Bone marrow (tissue), 2 donors: ENCODE data around the gene TBRG4.
"Not testable (repeated sequence)": the region's sequence is repeated elsewhere in the genome, so short reads cannot be mapped to it uniquely, and the experiment has no call there.

Source experiments
- DNase-seq, 2 donors: peaks; one replicate each; lab custom pipeline; 2025; lab: John Stamatoyannopoulos, UW

Gene TBRG4

DNA sequence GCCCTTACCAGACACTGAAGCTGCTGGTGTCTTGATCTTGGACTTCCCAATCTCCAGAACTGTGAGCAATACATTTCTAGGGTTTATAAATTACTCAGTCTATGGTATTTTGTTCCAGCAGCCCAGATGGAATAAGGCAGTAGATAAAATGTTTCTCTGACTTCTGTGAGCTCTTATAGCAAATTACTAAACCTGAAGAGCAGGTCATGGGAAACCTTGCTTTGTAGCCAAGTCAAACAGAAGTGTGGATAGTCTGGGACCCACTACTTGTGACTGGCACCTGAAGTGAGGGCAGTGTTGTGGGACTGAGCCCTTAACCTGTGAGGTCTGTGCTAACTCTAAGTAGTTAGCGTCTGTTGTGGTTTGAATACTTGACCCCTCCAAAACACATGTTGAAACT is 4.6 kb upstream of the TBRG4 start:
- no peak for DNase-seq

DNA sequence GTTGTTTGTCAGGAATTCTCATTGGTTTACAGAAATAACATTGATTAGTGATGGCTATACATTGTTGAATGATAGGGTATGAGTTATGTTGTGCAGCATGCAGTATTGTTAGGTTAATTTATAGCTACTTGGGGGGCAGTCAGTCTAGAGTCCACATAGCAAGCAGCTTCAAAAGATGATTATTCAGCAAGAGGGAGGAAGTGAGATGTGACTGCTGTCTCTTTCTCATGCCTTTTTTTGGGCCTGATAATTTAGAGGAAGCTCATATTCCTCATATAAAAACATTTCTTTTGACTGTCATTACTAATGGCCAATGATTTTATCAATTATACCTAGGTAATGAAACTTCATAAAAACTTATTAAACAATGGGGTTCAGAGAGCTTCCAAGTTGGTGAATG is 3.4 kb upstream of the TBRG4 start:
- DNase-seq: no peak

DNA sequence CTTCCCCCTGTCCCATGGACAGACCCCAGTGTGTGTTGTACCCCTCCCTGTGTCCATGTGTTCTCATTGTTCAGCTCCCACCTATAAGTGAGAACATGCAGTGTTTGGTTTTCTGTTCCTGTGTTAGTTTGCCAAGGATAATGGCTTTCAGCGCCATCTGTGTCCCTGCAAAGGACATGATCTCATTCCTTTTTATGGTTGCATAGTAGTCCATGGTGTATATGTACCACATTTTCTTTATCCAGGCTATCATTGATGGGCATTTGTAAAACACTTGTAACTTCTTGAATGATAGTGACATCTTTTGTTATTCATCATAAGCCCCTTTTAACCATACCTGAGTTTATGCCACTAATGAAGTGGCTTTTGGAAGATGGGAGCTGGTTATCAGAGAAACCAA is 2.8 kb upstream of the TBRG4 start:
- not testable (repeated sequence) for DNase-seq

DNA sequence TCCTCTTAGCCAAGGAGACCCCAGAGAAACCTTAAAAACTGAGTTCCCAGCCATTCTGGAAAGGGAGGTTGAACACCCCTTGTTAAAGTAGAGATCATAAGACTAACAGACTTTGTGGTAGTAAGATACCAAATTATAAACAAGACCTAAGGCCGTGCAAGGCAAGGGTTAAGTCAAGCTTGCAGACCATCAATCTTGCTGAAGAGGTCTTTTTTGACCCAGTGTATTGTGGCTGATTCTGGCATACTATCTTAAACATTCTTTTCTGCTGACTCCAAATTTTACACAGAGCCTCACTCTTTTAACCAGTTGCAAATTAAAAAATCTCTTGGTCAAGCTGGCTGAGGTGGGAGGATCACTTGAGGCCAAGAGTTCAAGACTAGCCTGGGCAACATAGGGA is 1.2 kb upstream of the TBRG4 start:
- no peak for DNase-seq

DNA sequence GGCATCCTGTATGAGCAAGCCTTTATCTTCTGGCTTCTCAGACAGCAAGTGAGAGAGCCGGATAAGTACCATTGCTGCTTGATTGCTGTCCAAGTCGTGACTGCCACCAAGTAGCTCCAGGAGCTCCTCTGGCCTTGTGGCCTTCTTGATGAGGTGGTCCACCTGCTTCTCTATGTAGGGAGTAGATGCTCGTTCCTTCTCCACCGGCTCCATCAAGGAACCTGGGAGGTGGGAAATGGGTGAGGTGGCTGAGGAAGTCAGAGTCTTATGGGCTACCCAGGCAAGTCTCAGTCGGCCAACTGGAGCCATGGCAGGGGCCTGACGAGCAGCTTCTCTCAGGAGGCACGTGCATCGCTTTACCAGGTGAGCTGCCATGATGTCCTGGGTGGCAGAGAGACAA is 2.6 kb downstream of the TBRG4 start:
- DNase-seq: no peak

DNA sequence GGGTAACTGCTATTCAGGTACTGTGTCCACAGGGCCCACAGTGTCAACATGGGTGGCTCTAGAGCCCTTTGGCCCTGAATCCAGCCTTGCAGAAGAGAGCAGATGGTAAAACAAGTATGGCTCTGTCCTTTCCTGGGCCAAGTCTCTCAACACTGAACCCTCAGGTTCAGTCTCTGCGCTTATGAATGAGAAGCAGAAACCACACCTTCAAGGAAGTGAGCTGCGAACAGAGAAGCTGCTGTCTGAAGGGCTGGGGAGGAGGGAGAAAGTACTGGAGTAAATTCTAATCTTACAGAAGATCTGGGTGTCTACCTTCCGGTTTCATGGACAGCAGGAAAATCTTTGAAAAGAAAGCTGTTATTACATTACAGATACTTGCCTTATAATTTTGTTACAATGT is 4.1 kb downstream of the TBRG4 start:
- no peak for DNase-seq

DNA sequence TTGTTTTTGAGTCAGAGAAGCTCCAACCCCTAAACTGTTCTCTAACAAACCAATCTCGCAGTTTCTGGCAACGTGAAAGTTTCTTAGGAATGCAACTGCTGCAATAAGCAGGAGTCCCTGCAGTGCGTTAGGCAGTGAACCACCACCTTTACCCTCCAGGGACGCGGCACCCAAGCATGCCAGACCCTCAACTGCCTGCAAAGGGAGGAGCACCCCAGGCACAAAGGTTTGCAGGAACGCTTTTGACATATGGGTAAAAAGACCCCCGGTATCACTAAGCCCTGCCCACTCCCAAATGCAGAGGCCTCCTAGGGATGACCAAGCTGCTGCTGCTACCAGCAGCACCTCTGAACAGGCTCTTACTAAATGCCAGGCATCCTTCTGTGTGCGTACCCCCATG is 4.7 kb downstream of the TBRG4 start:
- DNase-seq: no peak

DNA sequence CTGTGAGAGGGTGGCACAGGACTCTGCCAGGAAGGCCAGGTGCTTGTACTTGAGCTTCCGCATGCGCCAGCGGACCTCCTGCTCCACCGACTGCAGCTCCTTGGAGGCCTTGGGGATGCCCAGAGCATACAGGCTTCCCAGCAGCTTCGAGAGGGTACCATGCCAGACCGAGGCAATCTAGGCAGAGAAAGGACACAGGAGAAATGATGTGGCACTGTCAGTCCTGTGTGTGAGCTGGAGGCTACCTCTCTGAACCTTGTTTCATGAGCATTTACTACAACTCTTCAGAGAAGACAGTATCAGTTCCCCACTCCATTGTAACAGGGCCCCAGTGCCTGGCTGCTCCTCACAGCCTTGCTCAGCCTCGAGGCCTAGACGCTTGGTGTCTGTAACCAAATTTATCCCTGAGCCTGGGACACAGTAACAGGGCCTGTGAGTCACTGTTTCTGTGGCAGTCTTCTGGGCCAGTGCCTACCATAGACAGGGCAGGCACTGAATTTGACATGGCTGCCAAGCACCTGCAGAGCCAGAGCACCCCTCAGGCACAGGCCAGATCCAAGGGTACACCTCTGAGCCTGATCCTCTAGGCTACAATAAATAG is 5.8 kb downstream of the TBRG4 start:
- no peak for DNase-seq

DNA sequence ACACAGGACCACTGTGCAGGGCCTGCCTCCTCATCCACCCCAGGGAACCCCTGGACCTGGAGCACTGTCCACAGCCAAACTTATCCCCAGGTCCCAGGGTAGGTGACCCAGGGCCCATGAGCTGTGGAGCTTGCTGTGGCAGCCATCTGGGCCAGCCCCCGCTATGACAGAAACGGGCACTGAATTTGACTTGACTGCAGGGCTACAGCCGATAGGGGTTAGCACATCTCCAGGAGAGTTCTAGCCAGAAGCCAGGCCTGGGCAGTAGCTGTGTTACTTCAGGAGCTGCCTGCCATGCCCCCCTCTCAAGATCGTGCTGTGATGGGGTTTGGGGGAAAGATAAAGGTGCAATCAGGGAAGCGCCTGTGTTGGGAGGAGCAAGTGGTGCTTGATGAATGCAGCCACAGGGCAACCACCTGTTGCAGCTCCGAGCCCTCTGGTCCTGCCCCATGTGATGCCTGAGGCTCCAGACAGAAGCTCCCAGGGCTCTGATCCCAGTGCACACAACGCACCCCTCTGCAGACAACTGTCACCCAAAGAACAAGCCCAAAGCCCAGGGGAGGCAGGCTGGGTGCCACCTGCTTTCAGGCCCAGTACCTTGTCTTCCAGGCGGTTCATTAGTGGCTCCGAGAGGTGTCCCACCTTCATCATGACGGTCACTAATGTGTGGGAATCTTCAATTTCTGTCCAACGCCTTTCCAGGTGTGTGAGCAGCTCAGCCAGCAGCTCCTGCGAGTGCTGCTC is 6.5 kb downstream of the TBRG4 start:
- no peak for DNase-seq

DNA sequence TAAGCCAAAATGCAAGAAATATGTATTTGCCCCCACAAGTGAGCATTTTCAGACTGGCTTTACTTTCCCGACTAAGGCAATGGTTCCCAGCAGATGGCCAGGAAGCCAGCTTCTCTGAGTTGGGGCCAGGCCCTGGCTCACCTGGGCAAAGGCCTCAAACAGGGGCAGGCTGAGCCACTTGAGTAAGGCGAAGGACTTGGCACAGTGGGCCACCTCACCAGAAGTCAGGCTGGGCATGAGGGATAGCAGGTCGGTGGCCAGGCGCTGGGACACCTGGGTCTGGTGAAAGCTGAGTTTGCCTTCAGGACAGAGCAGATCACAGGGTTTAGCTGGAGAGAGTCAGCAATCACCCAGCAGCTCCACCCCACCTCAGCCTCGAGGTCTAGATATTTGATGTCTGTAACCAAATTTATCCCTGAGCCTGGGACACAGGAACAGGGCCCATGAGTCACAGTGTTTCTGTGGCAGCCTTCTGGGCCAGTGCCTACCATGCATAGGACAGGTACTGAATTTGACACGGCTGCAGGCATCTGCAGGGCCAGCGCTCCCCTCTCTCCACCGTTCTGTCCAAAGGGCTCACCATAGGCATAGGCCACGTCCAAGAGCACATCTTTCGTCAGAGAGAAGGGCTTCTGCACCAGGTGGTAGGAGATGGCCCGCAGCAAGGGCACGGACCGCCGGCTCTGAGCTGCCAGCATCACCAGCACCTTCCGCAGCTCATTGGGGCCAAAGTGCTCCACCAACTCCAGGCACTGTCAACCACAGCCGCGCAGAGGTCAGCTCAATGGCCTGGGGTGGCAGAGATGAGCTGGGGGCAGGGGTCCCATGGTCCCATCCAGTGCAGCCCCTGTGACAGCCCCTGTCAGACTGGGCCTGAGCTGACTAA is 7.3 kb downstream of the TBRG4 start:
- DNase-seq: no peak

DNA sequence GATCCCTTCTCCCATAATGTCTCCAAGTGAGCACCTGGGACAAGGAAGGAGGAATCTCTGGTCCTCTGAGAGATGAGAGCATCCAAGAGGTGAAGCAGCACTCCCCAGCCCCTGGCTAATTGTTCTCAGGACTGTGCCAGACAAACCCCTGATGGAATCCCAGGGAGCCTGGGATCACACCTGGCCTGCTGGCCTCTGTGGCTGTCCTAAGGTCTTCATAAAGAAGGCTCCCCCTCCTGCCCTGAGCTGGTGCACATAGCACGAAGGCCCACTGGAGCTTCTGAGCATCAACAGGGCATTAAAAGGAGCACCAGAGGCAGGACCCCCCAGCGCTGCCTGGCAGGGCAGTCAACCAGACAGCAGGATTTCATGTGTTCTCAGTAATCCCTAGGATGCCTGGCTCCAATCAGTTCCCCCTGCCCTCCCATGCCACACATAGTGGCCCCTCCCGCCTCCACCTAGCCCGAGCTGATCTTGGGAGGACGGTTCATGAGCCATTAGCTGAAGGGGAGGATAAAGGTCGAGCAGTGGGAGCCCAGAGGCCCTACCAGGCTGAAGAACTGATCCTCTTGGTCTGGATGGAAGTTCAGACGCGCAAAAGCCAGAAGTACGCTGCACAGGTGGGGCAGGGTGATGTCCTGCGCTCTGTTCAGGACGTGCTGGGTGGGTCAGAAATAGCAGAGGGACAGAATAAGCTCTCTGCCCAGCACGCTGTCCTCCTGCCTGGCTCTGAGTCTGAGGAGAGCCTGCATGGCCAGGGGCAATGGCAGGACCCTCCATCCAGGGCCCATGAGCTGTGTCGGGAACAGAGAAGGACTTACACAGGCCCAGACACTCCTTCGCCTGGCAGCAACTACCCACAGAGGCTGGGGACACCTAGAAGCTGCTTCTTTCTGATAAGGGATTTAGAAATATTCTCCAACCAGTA is 8.4 kb downstream of the TBRG4 start:
- DNase-seq: no peak

DNA sequence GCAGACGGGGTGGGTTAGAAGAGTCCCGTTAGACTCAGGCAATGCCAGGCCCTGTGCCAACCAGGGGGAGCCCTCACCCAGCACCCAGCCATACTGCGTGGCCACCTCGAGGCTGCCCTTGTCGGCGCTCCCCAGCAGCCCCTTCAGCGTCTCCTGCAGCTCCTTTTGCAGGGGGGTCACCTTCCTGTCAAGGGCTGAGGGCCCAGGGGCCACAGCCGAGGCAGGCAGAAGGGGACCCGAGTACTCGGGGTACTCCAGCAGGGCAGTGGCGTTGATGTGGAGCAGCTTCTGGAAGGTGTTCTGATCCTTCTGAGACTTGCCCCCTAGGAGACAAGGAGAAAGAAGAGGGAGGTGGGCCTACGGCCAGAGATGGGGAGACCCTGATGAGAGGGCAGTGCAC is 9.7 kb downstream of the TBRG4 start:
- DNase-seq: no peak

DNA sequence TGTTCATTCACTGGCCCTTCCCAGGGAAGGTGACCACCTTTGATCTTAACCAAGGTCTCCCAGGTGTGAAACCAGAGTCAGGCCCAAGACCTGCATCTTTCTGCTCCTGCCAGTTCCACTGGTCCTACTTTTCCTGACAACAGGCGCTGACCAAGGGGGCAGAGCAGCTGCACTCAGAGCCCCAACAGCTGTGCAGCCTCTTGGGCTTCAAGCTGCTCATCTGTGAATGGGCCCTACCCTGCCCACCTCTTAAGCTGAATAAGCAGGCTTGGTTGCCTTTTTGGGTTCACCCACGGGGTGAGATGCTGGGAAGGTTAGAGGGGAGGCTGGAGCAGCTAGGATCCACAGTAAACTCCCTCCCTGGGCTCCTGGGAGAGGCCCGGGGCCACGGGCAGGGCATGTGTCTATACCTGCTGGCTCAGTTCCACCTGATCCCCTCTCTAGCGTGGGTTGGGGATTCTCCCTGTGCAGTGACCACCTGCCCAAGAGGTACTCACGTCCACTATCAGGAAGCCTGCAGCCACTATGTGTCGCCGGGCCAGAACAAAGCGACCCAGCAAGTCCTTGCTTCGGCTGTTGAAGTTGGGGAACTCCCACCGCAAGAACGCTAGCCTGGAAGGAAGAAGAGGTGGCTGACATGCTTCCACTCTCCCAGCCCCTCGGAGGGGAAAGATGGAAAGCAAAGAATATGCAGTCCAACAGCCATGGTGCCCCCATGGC is 10.6 kb downstream of the TBRG4 start:
- DNase-seq: no peak

DNA sequence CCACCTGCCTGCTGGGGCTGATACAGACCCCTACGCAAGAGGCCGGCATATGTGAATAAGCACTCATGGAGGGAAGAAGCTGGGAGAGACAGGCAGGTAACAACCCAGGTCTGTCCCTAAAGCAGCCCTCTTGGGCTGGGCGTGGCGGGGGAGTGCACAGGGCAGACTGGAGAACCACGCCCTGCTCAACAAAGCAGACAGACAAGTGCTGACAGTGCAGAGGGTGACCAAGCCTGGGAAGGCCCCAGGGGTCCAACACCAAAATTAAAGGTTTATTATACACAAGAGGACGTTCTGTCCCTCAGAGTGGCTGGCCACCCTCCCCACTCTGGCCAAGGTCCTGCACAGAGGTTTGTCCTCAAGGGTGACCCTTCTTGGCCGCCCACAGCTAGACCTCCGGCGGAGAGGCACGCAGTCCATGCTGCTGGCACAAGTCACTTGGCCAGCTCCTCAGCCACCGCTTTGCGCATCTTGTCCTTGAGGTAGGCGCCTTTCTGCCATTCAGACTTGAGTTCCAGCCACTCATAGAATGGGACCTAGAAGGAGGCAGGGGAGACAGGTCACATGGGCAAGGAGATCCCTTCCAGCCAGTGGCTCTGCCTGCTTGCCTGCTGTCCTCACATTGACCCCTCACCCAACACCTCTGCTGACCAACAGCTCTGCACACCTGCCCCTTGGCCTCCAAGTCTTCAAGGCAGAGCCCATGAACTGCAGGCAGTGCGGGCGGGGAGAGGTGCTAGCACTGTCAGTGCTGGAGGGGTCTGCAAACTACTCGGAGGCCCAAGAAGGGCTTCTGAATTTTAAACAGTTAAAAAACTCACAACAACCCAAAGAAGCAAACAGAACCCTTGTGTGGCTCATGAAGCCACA is 11.4 kb downstream of the TBRG4 start:
- DNase-seq: no peak

DNA sequence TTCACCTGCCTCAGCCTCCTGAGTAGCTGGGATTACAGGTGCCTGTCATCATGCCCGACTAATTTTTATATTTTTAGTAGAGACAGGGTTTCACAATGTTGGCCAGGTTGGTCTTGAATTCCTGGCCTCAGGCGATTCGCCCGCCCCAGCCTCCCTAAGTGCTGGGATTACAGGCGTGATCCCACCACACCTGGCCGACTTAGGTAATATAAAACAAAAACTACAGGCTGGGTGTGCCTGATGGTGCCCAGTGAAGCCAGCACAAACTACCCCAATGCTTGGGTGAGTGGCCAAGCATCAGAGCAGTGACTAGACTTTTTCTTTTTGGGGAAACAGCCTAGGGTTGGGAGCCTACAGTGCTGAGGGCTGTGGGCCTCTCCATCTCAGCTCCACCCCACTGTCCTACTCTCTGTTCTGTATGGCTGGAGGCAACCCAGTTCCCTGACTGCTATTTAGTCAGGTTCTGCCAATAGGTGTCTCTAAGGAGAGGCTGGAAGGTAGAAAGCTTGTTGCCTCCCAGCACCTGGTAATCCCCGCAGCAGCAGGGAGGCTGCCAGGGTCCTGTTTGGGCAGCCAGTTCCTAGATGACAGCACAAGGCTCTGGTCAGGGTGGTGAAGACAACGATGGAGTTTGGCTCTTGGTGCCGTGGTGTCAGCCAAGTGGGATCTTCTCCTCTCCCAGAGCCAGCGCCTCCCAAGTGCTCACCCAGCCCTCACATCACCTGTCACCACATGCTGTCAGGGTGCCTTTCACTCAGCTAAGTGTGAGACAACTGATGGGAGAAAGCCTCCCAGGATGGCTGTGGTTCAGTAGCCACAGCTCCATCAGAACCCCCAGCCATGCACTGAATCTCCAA is 12.3 kb downstream of the TBRG4 start:
- no peak for DNase-seq

DNA sequence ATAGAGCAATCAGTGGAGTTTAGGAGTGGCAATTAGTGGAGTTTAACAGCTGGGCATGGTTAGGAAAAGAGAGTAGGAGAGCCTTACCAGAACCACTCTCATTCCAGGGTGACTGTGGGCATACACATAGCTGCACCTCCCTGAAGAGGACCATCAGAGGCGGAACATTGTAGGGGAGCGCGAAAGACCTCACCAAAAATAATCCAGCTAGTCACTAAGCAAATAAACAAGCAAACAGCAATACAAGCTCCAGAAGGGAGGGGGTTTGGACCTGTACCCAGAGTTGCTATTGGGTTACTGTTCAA is 18.6 kb downstream of the TBRG4 start:
- DNase-seq: no peak

DNA sequence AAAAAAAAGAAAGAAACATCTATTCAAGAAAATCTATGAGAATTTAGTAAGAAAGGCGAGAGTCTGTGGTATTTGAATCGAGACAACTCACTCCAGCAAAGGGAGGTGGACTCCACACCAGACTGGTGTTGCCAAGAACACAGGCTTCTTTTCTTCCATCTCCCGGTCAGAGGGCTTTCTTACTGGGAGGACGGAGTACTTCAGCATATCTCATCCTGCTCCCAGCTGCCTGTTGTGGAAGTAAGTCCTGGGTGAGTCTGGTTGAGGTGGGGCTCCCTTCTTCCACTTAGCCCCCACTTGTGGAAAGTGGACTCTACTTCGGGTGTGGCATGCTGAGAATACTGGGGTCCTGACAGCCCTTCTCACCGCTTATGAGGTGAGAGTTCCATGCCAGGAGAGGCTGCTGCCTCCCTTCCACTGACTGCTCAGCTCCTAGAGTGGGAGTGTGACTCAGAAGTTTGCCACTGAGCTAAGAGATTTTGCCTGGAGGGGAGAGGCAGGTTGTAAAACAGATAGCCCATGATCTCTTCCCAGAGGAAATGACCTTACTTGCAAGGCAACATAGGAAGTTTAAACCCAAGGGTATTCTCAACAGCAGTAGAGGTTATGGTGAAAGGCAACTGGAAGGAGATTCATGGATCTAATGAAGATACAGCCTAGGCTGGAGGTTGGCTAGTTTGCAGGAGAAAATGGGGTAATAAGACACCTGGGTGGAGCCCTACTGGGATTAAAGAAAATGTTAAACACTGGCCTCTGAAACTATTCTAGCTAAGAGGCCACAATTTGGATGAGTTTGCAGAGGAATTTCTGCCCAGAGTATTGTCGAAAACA is 19.2 kb downstream of the TBRG4 start:
- DNase-seq: no peak

DNA sequence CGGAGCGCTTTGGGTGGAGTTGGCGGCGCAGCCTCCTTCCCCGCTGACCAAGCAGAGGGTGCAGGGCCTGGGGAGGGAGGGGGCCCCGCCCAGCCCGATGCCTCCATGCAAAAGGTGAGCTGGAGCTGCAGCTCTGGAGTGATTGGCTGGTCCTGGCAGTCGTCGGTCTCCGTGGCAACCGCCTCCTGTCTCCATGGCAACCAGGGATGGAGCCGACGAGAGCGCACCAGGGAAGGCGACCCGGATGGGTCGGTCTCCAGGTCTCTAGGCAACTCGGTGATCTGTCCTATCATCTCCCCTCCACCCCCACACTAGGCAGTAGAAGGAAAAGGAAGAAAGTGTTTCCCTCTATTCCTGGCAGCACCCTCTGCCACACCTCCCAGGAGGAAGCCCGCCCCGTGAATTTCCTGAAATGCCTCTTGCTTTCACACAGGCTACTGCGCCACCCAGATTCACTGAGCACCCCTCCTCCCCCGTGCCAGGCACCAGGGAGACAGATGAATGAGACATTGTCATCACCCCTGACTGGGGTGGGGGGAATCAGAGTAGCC is 22.1 kb downstream of the TBRG4 start:
- no peak for DNase-seq
